WTC11 (cell line): ENCODE results near the gene LPAR3.

Experiments
- CREB1 ChIP-seq: sonication (generic); formaldehyde crosslinking; IDR thresholded peaks from 2 replicates; pipeline ENCODE4 v1.8.0; 2023; ENCODE audit warnings: mild to moderate bottlenecking, missing genetic modification reagents
- ESRRA ChIP-seq: sonication (generic); formaldehyde crosslinking; IDR thresholded peaks from 2 replicates; pipeline ENCODE4 v1.8.1; 2022; ENCODE audit warnings: mild to moderate bottlenecking, missing genetic modification reagents, borderline replicate concordance
- GABPB1 ChIP-seq: sonication (generic); formaldehyde crosslinking; IDR thresholded peaks from 2 replicates; pipeline ENCODE4 v1.8.1; 2023; ENCODE audit warnings: mild to moderate bottlenecking, missing genetic modification reagents
- NFYB ChIP-seq: sonication (generic); formaldehyde crosslinking; conservative IDR thresholded peaks from 2 replicates; pipeline ENCODE4 v1.8.0; 2022; ENCODE audit warnings: low read depth, missing genetic modification reagents
- NR2C2 ChIP-seq: sonication (generic); formaldehyde crosslinking; IDR thresholded peaks from 2 replicates; pipeline ENCODE4 v1.8.0; 2022; ENCODE audit warnings: mild to moderate bottlenecking, missing genetic modification reagents
- NR3C1 ChIP-seq: sonication (generic); formaldehyde crosslinking; conservative IDR thresholded peaks from 2 replicates; pipeline ENCODE4 v1.8.1; 2023; ENCODE audit warnings: low read depth, mild to moderate bottlenecking, missing genetic modification reagents
- SP1 ChIP-seq: sonication (generic); formaldehyde crosslinking; conservative IDR thresholded peaks from 2 replicates; pipeline ENCODE4 v1.8.1; 2022; ENCODE audit warnings: missing genetic modification reagents
- TF ChIP-seq, protein P1 (sequence below): sonication (generic); formaldehyde crosslinking; conservative IDR thresholded peaks from 2 replicates; pipeline ENCODE4 v1.8.1; 2022; ENCODE audit warnings: mild to moderate bottlenecking, missing genetic modification reagents
- TF ChIP-seq, protein P2 (sequence below): sonication (generic); formaldehyde crosslinking; IDR thresholded peaks from 2 replicates; pipeline ENCODE4 v1.8.0; 2022; ENCODE audit warnings: mild to moderate bottlenecking, missing genetic modification reagents
- TF ChIP-seq, protein P3 (sequence below): fragments of 200-600 bp; IDR thresholded peaks from 2 replicates; pipeline ENCODE4 v1.8.0; 2022; ENCODE audit warnings: antibody characterized with exemption
- TF ChIP-seq, protein P4 (sequence below): sonication (generic); formaldehyde crosslinking; IDR thresholded peaks from 2 replicates; pipeline ENCODE4 v1.8.1; 2023; ENCODE audit warnings: mild to moderate bottlenecking, moderate library complexity, missing genetic modification reagents

DNA sequence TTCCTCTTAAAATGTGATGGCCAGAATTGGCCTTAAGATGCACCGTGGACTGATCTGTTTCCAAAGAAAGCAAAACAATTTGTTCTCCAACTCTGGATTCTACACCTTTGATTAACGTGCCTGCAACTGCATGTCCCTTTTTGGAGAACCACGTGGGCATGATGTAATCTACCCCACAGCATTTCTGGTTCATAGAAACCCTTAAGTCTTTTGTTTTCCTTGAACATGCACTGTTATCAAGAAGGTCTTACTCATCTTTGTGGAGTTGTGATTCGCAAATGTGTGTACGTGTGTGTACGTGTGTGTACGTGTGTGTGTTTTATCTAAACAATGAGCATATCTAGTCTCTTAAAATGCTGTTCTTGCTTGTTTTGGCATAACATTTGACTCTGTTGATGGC, 57.8 kb downstream of the LPAR3 start:
- TF ChIP-seq, protein P1, sequence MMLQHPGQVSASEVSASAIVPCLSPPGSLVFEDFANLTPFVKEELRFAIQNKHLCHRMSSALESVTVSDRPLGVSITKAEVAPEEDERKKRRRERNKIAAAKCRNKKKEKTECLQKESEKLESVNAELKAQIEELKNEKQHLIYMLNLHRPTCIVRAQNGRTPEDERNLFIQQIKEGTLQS (CRISPR knock-in tag) = no peak
- TF ChIP-seq, protein P2, sequence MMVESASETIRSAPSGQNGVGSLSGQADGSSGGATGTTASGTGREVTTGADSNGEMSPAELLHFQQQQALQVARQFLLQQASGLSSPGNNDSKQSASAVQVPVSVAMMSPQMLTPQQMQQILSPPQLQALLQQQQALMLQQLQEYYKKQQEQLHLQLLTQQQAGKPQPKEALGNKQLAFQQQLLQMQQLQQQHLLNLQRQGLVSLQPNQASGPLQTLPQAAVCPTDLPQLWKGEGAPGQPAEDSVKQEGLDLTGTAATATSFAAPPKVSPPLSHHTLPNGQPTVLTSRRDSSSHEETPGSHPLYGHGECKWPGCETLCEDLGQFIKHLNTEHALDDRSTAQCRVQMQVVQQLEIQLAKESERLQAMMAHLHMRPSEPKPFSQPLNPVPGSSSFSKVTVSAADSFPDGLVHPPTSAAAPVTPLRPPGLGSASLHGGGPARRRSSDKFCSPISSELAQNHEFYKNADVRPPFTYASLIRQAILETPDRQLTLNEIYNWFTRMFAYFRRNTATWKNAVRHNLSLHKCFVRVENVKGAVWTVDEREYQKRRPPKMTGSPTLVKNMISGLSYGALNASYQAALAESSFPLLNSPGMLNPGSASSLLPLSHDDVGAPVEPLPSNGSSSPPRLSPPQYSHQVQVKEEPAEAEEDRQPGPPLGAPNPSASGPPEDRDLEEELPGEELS = no peak
- TF ChIP-seq, protein P3, sequence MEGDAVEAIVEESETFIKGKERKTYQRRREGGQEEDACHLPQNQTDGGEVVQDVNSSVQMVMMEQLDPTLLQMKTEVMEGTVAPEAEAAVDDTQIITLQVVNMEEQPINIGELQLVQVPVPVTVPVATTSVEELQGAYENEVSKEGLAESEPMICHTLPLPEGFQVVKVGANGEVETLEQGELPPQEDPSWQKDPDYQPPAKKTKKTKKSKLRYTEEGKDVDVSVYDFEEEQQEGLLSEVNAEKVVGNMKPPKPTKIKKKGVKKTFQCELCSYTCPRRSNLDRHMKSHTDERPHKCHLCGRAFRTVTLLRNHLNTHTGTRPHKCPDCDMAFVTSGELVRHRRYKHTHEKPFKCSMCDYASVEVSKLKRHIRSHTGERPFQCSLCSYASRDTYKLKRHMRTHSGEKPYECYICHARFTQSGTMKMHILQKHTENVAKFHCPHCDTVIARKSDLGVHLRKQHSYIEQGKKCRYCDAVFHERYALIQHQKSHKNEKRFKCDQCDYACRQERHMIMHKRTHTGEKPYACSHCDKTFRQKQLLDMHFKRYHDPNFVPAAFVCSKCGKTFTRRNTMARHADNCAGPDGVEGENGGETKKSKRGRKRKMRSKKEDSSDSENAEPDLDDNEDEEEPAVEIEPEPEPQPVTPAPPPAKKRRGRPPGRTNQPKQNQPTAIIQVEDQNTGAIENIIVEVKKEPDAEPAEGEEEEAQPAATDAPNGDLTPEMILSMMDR = no peak
- no peak for TF ChIP-seq ESRRA
- TF ChIP-seq GABPB1 (CRISPR knock-in tag) = no peak
- TF ChIP-seq SP1 (CRISPR knock-in tag) = no peak
- no peak for TF ChIP-seq CREB1 (CRISPR knock-in tag)
- TF ChIP-seq, protein P4, sequence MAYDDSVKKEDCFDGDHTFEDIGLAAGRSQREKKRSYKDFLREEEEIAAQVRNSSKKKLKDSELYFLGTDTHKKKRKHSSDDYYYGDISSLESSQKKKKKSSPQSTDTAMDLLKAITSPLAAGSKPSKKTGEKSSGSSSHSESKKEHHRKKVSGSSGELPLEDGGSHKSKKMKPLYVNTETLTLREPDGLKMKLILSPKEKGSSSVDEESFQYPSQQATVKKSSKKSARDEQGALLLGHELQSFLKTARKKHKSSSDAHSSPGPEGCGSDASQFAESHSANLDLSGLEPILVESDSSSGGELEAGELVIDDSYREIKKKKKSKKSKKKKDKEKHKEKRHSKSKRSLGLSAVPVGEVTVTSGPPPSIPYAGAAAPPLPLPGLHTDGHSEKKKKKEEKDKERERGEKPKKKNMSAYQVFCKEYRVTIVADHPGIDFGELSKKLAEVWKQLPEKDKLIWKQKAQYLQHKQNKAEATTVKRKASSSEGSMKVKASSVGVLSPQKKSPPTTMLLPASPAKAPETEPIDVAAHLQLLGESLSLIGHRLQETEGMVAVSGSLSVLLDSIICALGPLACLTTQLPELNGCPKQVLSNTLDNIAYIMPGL (CRISPR knock-in tag) = no peak
- no peak for TF ChIP-seq NR3C1
- no peak for TF ChIP-seq NR2C2 (CRISPR knock-in tag)
- no peak for TF ChIP-seq NFYB
